GM19468 (cell line): ENCODE data around the gene FGF6.

ENCODE experiments used
- ATAC-seq: cut with Tn5 transposase; IDR thresholded peaks from one replicate; pipeline ENCODE4 v1.9.1; 2021; ENCODE audit warnings: mild to moderate bottlenecking, moderate library complexity, moderate number of reproducible peaks; ENCODE audit not compliant: unreplicated experiment; ENCODE audit errors: extremely low read depth

Gene FGF6

DNA sequence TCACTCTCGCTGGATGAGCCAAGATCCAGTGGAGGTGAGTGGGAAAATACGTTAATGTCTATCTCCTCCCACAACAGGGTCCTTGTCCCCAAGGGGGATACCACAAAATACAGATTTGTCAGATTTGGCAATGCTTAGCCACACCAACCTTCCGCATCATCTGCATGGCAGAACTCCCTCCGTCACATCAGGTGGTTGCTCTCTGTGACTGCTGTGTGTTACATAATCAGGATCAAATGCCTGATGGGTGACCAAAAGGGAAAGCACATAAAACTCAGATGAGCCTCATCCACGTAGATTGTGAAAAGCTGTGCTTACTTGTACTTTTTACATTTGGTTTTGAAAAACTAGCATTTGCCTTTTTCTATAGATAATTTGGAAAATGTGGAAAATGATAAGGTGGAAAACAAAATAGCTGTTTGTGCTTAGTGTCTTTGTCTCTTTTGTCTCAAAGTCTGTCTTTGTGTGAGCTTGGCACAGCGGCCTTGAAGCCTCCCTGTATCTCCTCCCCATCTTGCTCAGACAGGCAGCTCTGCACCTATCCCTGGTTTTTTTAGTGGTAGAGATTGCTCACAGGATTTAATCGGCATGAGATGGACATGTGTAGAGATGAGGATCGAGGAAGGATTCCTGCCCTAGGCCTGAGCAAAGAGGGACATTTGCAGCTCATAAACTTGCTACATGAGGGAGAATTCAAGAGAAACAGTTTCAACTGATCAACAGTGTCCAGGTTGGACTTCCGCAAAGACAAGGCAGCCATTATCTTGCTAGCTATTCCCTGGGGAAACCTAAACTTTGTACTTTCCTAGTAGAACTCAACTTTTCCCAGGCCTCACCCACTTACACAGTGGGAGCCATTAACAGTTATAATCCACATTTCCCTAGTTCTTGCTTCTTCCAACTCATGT is 3.6 kb upstream of the FGF6 start:
- ATAC-seq, result no peak

DNA sequence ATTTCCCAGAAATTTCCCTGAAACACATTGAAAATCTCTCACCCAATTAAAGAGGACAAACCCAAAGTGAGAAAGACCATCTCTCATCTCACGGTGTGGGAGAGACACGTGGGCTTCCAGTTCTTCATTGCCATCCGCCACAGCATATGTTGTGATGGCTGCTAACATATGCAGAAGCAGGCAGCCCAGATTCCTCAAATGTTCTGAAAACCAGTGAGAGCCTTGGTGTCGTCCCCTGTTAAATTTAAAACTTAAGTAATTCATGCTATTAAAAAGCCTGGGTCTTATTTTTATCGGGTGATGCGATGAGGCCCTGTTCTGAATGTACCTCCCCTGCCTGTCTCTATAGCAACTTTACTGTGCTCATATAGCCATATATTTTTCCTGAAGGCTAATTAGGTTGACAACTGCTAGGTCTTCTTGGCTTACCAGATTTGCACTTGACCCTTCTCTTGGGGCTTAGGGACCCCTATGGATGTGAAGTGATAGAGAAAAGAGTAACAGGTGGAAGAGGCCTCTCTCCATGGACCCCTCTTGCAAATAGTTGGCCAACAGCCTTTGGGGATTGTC is 2.8 kb upstream of the FGF6 start:
- no peak for ATAC-seq

DNA sequence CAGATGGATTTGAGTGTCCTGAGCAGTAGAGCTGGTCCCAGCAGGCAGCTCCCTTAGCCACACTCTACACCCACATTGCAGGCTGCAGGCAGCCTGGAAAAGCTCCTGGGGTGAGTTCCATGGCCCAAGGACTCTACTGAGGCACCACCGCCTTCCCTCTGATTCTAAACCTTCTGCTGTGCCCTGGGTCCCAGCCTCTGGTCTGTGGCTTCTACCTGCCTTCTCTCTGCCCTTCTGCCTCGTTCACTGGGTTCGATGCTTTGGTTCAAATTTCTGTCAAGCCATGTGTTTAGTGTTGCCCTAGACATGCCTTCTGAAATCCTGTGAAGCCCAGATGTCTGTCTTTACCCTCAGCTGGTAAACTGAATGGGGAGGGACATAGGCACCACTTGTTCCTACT is 1.5 kb upstream of the FGF6 start:
- ATAC-seq, result no peak

DNA sequence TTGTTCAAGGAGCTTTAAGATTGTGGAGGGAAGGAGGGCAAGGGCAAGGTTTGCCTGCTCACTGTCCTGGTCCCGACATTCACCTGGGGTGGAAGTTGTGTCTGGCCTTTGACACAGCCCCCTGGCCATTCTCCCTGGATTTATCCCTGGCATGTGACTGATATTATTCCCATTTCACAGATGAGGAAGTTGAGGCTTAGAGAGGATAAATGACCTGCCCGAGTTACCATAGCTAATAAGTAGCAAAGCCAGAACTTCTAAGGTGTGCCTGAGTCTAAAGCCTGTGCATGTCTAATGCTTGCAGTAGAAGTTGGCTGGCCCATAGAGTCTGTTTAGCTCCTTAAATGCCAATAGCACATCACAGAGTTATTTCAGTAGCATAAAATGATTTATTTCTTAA is 720 bp upstream of the FGF6 start:
- ATAC-seq, result no peak

DNA sequence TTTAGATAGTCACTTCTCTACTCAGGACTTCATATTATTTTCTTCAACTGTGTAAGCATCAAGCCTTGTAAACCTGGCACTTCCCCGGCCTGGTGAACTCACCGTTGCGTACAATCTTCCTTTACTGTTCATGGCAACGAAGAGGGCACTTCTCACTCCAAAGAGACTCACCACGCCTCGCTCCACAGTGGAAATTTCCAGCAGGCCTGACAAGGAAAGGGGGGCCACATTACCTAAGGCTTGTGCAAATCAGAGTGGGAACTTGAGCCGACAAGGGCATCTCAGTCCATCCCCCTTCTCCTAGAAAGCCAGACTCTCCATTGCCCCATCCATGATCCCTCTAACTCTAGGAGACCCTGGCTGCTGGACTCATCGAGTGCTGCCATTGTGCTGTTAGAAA is 1.6 kb downstream of the FGF6 start:
- no peak for ATAC-seq

DNA sequence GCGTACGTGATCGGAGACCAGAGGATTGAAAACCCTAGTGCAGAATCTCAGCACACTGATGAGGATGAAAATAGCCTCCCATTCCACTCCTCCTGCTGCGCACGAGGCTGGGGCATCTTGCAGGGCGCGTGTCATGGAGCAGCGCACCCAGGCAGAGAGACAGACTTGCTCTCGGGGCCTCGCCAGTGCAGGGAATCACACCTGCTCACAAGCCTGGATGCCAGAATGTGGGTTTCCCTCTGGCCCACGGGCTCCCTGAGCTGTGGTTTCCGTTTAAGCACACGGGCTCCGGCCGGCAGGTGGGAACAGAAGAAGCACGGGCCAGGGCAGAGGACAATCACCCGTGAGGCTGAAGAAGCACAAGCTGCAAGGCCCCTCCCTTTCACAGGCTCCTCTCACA is 2.0 kb downstream of the FGF6 start:
- ATAC-seq, result no peak

DNA sequence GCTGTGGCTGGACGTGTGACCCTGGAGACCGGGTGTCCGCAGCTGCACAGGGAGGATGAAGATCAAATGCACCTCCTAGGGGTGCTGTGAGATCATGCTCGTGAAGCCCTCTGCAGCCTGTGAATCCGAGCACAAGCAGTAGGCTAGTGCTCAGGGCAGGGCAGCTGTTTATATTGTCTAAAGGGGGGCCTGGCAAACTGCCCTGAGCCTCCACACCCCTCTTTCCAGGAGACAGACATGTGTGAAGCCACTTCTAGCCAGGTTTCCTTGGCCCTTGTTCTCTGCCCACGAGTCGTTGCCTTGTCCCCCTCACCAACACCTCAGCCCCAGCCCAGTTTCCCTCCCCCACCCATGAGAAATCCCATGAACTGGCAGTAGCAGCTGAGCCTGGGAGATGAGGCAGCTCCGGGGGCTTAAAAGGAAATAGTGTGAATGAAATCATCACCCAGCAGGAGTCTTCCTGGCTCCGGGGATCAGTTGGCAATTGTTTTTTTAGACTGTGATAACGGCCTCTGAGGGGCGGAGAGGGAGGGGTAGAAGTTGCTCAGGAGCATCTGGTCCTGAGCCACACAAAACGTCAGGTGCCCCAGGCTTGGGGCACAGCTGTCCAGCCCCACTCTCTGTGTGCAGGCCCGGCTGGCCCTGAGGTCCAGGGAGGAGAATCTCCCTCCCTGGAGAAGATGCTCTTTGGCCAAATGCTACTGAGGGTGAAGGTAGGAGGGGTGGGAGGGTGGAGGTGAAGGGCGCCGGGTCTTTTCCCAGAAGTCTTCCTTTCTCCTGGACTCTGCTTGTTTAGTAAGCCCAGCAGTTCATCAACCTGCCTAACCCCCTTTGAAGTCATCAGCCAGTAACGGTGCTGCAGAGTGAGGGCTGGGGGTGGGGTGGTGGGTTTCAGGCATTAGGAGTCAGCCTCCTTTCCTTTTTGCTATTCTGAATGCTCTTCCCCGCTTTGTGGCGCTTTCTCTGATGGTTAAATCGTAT is 4.0 kb downstream of the FGF6 start:
- ATAC-seq, result no peak

DNA sequence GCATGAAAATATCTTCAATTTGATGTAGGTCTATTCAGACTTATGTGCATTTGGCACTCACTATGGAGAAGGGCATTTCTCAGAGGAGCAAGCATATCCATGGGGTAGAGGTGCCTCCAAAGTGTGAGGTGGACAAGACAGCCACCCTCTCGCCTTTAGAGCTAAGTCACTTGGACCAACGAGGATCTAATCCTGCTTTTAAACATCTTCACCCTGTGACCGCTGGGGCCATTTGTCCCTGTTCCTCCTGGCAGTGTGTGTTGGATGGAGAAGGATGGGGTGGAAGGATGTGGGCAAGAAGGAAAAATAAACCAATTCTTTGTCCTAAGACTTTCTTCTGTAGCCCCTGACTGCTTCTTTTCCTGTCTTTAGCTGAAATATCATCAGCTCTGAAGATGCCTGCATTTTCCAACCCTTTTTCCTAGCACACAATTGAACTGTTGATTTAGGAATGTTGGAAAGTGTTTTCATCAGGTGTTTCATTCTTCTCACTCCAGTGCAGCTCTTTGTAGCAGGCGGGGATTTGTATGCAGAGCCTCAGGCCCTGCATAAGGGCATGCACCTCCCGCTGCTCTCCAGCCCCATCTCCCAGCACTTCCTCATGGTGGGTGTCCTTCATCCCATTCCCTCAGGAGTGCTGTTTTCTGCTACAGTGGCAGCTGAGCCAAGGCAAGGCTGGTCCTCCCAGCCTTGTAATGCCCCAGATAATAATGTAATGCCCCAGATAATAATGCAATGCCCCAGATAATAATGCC is 5.3 kb downstream of the FGF6 start:
- no peak for ATAC-seq

DNA sequence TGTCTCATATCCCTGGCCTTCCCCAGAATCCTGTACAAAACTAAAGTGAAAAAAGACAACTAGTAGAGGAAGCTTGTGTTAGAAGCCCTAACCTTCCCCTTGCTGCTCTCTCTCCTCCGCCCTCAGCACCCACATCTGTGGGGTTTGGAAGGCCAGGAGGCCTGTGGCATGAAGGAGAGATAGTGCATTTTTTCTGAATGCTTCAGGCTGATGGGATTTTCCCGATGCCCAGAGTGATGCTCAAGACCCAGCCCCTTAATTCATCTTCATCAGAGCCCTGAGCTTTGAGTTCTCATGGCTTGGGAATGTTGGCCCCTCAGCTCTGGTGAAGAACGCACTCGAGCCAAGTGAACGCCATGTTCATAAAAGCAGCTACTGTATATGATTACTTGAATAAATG is 5.9 kb downstream of the FGF6 start:
- ATAC-seq, result no peak

DNA sequence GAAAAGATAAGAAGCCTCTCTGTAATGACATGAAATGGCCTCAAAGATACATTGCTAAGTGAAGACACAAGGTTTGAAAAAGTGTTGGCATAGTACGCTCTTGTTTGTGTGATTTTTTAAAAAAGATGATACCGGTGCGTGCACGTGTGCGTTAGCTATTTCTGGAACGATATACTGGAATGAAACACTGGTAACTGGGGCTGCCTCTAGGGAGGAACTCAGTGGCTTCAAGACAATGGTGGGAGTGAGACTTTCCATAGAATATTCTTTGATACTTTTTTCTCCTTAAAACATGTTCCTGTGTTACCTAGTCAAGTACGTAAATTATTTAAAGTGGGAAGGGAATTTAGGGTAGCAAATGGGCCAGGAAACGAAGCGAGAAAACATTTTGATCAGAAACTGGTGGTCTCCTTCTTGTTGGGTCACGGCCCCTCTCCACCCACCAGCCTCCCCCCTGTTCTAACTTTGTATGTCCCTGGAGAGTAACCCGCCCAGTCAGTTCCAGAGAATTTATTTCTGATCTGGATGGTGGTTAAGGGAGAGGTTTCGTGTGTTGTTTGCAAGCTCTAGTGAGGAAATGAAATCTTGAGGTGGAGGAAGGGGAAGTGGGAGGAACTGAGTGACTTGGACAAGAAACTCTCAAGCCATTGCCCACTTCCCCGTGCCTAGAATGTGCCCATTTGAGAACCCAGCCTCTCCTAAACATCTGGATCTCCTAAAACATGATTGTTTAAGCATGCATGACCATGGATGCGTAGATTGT is 6.6 kb downstream of the FGF6 start:
- ATAC-seq, result no peak

DNA sequence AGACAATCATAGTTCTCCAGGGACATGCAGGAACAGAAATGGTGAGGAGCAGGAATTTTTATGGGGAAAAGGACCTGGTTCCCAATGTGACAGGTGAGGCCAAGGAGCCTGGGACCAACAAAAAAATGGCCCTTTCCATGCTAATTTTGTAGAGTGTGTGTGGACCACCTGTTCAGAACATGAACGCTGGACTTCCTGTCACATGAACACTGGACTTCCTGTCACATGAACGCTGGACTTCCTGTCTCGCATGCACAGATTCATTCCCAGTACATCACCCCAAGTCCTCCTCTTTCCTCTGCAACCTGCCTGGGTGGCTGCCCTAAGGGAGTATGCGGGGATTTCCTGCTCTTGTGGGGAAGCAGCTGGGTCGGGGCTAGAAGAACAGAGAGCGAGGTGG is 10.1 kb downstream of the FGF6 start:
- ATAC-seq, result no peak

DNA sequence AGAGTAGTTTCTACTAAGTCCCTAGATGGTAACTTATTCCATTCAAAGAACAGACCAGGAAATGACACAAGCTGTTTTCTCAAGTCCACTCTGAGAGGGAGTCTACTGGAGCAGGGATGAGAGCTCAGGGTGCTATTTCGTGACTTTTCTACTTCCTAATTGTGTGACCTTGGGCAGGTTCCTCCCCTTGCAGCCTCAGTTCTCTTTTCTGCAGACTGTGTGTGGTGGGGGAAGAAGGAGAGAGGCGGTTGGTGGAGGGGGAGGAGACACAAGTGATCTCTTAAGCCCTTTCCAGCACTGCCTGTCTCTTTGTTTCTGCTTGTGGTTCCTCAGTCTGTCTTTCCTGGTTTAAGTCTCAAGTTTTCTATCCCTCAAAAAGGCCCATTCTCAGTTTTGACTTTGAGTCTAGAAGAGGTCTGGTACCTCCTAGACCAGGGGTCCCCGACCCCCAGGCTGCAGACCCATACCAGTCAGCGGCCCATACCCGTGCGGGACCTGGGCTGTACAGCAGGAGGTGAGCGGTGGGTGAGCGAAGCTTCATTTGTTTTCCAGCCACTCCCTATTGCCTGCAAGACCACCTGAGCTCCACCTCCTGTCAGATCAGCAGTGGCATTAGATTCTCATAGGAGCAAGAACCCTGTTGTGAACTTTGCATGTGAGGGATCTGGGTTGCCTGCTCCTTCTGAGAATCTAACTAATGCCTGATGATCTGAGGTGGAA is 10.7 kb downstream of the FGF6 start:
- no peak for ATAC-seq

DNA sequence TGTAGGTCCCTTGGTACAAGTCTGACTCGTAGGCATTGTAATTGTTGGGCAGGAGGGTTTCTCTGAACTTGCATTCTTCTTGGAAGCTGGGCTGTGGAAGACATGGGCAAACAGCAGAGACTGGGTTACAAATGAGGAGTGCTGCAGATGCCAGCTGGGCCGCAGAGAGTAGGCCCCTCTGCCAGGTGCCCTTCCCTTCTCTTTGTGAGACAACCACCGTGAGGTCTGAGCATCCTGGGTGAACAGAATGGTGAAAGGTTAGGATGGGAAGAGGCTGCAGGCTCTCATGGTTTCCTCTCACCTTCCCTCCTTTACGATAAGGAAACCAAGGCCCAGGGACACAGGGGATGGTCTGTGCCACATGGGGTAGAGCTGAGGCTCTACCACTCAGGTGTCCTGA is 11.3 kb downstream of the FGF6 start:
- no peak for ATAC-seq

DNA sequence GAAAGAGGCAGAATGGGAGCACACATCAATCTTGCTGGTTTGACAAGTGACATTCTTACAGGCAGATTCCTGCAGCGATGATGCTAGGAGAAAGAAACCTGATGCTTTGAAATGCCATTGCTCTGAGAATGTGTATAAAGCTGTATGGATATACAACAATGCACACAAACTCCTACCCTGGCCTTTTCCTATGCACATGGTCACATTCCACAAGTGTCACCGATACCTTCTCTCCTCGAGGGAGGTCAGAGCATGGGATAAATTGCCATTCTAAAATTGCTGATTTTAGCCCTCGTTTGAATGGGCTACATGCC is 11.9 kb downstream of the FGF6 start:
- ATAC-seq, result no peak

DNA sequence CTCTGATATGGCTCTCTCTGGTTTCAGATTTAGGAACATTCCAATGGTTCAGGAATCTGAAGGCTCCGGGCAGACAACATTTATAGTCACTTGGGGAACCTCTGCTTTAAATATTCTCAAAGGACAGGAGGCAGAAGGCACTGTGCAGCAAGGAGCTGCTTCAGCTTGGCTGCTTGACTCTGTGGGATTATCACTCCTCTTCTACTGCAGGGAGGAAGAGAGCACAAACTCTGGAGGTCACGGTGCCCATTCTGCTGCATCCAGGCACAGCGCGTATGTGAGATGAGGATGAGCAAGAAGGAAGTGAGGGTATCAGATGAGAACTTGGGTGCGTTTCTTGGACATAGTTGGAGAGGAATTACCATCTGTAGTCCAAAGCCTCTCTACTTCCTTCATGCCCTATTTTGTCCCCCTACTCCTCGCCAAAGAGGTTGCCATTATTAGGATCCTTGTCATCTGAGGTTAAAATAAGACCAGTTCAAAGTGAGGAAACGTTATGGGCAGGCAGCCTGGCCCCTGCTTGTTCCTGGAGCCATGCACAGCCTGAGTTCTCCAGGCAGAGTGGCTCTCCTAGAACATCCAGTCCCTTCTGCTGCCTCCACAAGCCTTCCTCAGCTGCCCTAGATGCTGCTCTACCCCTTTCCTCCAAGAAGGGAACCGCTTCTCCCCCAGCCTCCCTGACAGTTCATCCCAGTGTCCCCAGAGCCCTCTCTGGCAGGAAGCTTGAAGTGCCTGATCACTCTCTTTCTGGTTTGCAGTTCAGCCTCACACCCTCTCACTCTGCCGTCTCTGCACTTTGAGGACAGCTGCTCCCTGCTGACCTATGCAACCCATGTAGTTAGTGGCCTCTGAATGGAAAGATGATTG is 12.5 kb downstream of the FGF6 start:
- no peak for ATAC-seq

DNA sequence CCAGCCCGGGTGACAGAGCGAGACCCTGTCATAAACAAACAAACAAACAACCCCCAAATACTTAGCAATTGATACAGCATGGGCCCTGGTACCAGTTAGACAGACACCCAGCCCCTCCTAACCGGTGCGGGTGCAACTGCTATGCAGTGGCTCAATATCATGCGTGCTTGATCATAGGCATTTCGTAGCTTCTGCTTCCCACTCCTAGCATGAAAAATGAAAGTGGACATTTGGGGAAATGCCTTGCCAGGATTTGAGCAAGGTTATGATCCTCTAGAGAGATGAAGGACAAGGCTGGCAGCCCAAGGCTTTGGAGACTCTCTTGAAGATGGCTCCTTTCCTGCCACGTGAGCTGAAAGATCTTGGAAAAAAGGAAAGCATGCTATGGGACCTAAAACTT is 13.7 kb downstream of the FGF6 start:
- no peak for ATAC-seq

DNA sequence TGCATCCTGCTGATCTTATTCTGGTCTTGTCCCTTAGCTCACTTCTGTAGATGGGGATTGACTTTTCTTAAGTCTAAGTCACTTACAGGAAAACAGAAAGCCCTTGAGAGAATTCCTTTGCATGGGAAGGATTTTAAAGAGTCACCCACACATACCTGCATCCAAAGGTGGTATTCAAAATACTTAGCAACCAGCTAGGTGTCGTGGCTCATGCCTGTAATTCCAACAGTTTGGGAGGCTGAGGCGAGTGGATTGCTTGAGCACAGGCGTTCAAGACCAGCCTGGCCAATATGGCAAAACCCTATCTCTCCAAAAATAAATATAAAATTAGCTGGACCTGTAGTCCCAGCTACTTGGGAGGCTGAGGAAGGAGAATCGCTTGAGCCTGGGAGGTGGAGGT is 14.2 kb downstream of the FGF6 start:
- no peak for ATAC-seq

DNA sequence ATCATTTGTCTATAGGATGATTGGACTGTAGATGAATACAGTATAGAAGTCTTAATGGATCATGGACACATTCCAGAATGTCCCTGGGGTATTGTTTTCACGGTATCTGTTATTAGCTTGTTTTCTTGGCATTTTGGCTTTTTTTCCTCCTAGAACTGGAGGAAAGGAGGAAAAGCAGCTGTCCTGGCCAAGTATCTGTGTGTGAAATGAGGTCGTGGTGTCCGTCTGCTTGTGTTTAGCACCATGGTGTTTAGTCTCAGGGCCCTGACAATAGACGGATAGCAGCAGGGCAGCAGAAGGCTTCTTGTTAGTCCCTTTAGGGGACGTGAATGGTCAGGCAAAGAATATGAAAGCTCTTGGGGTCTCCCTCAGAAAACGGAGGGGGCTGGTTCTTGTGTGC is 21.2 kb downstream of the FGF6 start:
- no peak for ATAC-seq
